MM.1S (cell line): Measurements from ENCODE around the gene TTC7B.

ENCODE experiments used
- DNase-seq: peaks from one replicate; pipeline ENCODE4 v3.0.0-alpha.2; 2015
- H2AFZ ChIP-seq: fragments of 300-600 bp; sonication (generic); 2 replicates; pipeline ENCODE4 v1.6.0; 2016; ENCODE audit warnings: antibody characterized with exemption, low read length
- H3F3A ChIP-seq: fragments of 300-600 bp; sonication (generic); 2 replicates; pipeline ENCODE4 v1.6.1; 2016; ENCODE audit warnings: mild to moderate bottlenecking, antibody characterized with exemption, low read length, moderate library complexity, mixed read lengths; ENCODE audit not compliant: insufficient read depth
- H3K27ac ChIP-seq: fragments of 300-600 bp; sonication (generic); 2 replicates; pipeline ENCODE4 v1.5.1; 2016; ENCODE audit warnings: mild to moderate bottlenecking, low read length
- H3K27me3 ChIP-seq: fragments of 300-600 bp; sonication (generic); replicated peaks from 2 replicates; pipeline ENCODE4 v1.6.0; 2016; ENCODE audit warnings: low read length; ENCODE audit not compliant: insufficient read depth
- H3K36me3 ChIP-seq: fragments of 300-600 bp; sonication (generic); replicated peaks from 2 replicates; pipeline ENCODE4 v1.6.1; 2016; ENCODE audit warnings: mild to moderate bottlenecking, low read length, mixed read lengths; ENCODE audit not compliant: insufficient read depth
- H3K4me1 ChIP-seq: fragments of 300-600 bp; sonication (generic); 2 replicates; pipeline ENCODE4 v1.6.1; 2016; ENCODE audit warnings: low read length, mixed read lengths
- H3K4me2 ChIP-seq: fragments of 300-600 bp; sonication (generic); 2 replicates; pipeline ENCODE4 v1.6.0; 2016; ENCODE audit warnings: low read depth, low read length
- H3K4me3 ChIP-seq: fragments of 300-600 bp; sonication (generic); 2 replicates; pipeline ENCODE4 v1.5.1; 2016; ENCODE audit warnings: low read length, mixed read lengths
- H3K79me2 ChIP-seq: fragments of 300-600 bp; sonication (generic); 2 replicates; pipeline ENCODE4 v1.6.1; 2016; ENCODE audit warnings: mixed run types, low read length, mixed read lengths
- H3K9ac ChIP-seq: fragments of 300-600 bp; sonication (generic); 2 replicates; pipeline ENCODE4 v1.6.1; 2016; ENCODE audit warnings: low read length, mixed read lengths
- H3K9me2 ChIP-seq: fragments of 300-600 bp; sonication (generic); replicated peaks from 2 replicates; pipeline ENCODE4 v1.6.1; 2016; ENCODE audit warnings: mild to moderate bottlenecking, low read length, mixed read lengths; ENCODE audit not compliant: insufficient read depth
- H3K9me3 ChIP-seq: fragments of 300-600 bp; sonication (generic); replicated peaks from 2 replicates; pipeline ENCODE4 v1.6.1; 2016; ENCODE audit warnings: mild to moderate bottlenecking, low read length, mixed read lengths; ENCODE audit not compliant: insufficient read depth
- H4K20me1 ChIP-seq: fragments of 300-600 bp; sonication (generic); 2 replicates; pipeline ENCODE4 v1.6.1; 2016; ENCODE audit warnings: mild to moderate bottlenecking, low read length, moderate library complexity, mixed read lengths; ENCODE audit not compliant: insufficient read depth
- EZH2 ChIP-seq: fragments of 300-600 bp; sonication (generic); optimal IDR thresholded peaks from 2 replicates; pipeline ENCODE3; 2017; ENCODE audit warnings: low read depth, mild to moderate bottlenecking, antibody characterized with exemption, low read length, mixed read lengths
- EZH2phosphoT487 ChIP-seq: fragments of 300-600 bp; sonication (generic); IDR thresholded peaks from 2 replicates; pipeline ENCODE4 v1.6.1; 2018; ENCODE audit warnings: antibody characterized with exemption, low read length
- TF ChIP-seq, protein P1 (sequence below): fragments of 300-600 bp; sonication (generic); IDR thresholded peaks from 2 replicates; pipeline ENCODE4 v1.5.1; 2016; ENCODE audit warnings: antibody characterized with exemption, low read length, mixed read lengths

The TTC7B gene

DNA sequence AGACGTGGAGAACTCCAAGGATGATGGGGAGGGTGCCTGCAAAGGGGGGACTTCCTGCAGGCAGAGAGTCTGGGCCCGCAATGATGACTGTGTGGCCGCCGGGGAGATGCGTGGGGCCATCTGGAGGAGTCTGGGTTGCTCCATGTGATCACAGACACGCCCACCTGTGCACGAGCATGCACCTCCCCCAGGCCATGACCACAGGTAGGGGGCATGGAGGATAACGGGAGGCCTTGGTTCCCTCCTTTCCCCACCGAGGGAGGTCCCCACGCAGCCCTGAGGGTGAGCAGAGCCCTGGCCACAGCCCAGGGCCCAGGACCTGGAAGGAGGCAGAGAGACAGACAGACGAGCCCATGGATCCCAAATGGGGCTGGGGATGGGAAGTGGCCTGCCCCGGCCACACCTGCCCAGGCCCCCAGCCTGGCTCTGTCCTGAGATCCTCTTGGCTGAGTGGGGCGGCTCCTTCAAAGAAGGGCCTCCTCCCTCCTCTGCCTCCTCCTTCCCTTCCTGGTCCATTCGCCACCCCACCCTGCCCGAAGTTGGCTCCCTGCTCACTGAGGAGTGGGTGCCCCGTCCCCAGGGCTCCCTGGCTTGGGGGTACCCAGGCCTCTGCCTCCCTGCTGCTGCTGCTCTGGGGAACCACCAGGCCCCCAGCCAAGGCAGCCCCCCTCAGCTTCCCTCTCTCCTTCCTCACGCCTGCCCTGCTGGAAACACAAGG is 281.2 kb downstream of the TTC7B start:
- Histone ChIP-seq H3K4me2 (no peak overlapping the region), H3K9me3 (no peaks in the 10 kb centered on the region), H3K9me2 (no peaks in the 10 kb centered on the region), H3K27ac (no peak overlapping the region), H3K27me3 (no peaks in the 10 kb centered on the region), H4K20me1 (no peaks in the 10 kb centered on the region), H3K4me1 (no peaks in the 10 kb centered on the region), H3K9ac (no peak overlapping the region), H3F3A (no peaks in the 10 kb centered on the region), H3K79me2 (no peaks in the 10 kb centered on the region), H2AFZ (no peak overlapping the region), H3K4me3 (no peak overlapping the region), H3K36me3 (no peaks in the 10 kb centered on the region)
- TF ChIP-seq, protein P1, sequence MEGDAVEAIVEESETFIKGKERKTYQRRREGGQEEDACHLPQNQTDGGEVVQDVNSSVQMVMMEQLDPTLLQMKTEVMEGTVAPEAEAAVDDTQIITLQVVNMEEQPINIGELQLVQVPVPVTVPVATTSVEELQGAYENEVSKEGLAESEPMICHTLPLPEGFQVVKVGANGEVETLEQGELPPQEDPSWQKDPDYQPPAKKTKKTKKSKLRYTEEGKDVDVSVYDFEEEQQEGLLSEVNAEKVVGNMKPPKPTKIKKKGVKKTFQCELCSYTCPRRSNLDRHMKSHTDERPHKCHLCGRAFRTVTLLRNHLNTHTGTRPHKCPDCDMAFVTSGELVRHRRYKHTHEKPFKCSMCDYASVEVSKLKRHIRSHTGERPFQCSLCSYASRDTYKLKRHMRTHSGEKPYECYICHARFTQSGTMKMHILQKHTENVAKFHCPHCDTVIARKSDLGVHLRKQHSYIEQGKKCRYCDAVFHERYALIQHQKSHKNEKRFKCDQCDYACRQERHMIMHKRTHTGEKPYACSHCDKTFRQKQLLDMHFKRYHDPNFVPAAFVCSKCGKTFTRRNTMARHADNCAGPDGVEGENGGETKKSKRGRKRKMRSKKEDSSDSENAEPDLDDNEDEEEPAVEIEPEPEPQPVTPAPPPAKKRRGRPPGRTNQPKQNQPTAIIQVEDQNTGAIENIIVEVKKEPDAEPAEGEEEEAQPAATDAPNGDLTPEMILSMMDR, result no peak
- no peak for TF ChIP-seq EZH2phosphoT487
- TF ChIP-seq EZH2, result no peak
- no peak for DNase-seq

GRCh38 chr14:90534091-90534837 is 282.0 kb downstream of the TTC7B start:
- Histone ChIP-seq H3K4me2 (no peak overlapping the region), H3K9me2 (no peaks in the 10 kb centered on the region), H3F3A (no peaks in the 10 kb centered on the region), H3K27me3 (no peaks in the 10 kb centered on the region), H3K36me3 (no peaks in the 10 kb centered on the region), H3K4me3 (no peak overlapping the region), H3K9me3 (no peaks in the 10 kb centered on the region), H4K20me1 (no peaks in the 10 kb centered on the region), H3K4me1 (no peaks in the 10 kb centered on the region), H2AFZ (no peak overlapping the region), H3K9ac (no peak overlapping the region), H3K27ac (no peak overlapping the region), H3K79me2 (no peaks in the 10 kb centered on the region)
- no peak for TF ChIP-seq EZH2phosphoT487
- no peak for TF ChIP-seq EZH2
- TF ChIP-seq, protein P1, result no peak
- no peak for DNase-seq

DNA sequence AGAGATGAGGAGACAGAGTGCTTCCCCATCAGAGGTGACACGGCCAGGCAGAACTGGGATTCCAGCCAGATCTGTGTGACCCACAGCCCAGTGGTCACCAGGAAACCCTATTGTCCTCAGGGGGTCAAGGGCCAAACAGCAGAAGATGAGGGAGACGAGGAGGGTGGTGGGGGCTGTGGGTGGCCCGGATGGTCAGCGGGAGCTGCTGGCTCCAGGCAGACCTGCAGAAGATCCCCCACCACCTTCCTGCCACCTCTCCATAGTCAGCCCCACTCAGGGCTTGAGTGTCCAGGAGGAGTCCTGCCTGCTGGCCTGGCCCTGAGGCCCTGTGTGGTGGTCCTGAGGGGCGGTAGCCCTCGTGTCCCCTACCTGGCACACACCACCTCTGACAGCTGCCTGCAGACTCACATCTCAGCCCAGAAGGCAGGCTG is 282.6 kb downstream of the TTC7B start:
- no peak overlapping the region for H3K4me2 ChIP-seq
- no peak overlapping the region for H3K27ac ChIP-seq

More for the DNA sequence above, 282.6 kb downstream of the TTC7B start:
- no peaks in the 10 kb centered on the region for H3K9me2 ChIP-seq
- no peaks in the 10 kb centered on the region for H3K9me3 ChIP-seq
- no peak overlapping the region for H3K9ac ChIP-seq
- no peaks in the 10 kb centered on the region for H3K79me2 ChIP-seq
- TF ChIP-seq EZH2 (no peak), EZH2phosphoT487 (no peak)
- TF ChIP-seq, protein P1, result no peak
- H3K4me3 ChIP-seq, result no peak overlapping the region
- H3K36me3 ChIP-seq, result no peaks in the 10 kb centered on the region
- H4K20me1 ChIP-seq, result no peaks in the 10 kb centered on the region
- H3K4me1 ChIP-seq, result no peaks in the 10 kb centered on the region
- H3K27me3 ChIP-seq, result no peaks in the 10 kb centered on the region
- no peak overlapping the region for H2AFZ ChIP-seq
- no peak for DNase-seq
- no peaks in the 10 kb centered on the region for H3F3A ChIP-seq
